Measurements from ENCODE around the gene KCNK18.

KCNK18 gene

GRCh38 chr10:117186832-117187615, 10.3 kb upstream of the KCNK18 start:
- Histone ChIP-seq H3K27ac (no peak overlapping the region), H3K4me3 (no peak overlapping the region)
- no peak for TF ChIP-seq CTCF (IDR thresholded peaks at IDR 0.05)
- DNase-seq (ENCODE audit: low spot score): no peak

- no peak overlapping the region for H3K27ac ChIP-seq
- no peak for TF ChIP-seq CTCF (IDR thresholded peaks at IDR 0.05)
- DNase-seq (ENCODE audit: low spot score): no peak
- no peak overlapping the region for H3K4me3 ChIP-seq
Measured at GRCh38 chr10:117188371-117188770, 8.9 kb upstream of the KCNK18 start.

DNA sequence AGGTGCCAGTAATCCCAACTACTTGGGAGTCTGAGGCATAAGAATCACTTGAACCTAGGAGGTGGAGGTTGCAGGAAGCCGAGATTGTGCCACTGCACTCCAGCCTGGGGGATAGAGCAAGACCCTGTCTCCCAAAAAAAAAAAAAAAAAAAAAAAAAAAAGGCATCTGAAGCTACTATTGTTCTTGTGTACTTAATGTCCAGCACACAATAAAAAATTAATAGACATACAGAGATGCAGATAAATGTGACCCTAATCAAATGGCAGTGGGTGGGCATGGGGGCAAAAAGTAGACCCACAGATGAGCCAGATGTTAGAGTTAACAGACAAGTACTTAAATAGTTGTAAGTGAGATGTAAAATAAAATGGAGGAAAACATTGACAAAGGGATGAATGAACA, 7.7 kb upstream of the KCNK18 start:
- no peak for DNase-seq (ENCODE audit: low spot score)
- no peak overlapping the region for H3K27ac ChIP-seq
- TF ChIP-seq CTCF (IDR thresholded peaks at IDR 0.05): no peak
- H3K4me3 ChIP-seq: no peak overlapping the region

GRCh38 chr10:117198088-117198487, 799 bp downstream of the KCNK18 start:
- Histone ChIP-seq H3K27ac (no peak overlapping the region), H3K4me3 (no peak overlapping the region)
- TF ChIP-seq CTCF (IDR thresholded peaks at IDR 0.05): no peak
- DNase-seq (ENCODE audit: low spot score): no peak

GRCh38 chr10:117201826-117202225, 4.5 kb downstream of the KCNK18 start:
- no peak overlapping the region for H3K4me3 ChIP-seq
- no peak for DNase-seq (ENCODE audit: low spot score)
- no peak for TF ChIP-seq CTCF (IDR thresholded peaks at IDR 0.05)
- H3K27ac ChIP-seq: no peak overlapping the region

DNA sequence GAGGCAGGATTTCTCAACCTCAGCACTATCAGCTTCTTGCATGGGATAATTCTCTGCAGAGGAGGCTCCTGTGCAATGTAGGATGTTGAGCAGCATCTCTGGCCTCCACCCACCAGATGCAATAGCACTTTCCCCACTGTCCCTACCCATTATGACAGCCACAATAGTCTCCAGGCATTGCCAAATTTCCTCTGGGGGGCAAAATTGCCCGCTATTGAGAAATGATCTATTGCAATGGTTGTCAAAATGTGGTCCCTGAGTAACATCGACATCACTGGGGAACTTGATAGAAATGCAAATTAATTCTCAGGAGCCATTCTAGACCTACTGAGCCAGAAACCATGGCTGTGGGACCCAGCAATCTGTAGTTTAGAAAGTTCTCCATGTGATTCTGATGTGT, 7.0 kb downstream of the KCNK18 start:
- no peak for DNase-seq (ENCODE audit: low spot score)
- H3K27ac ChIP-seq: no peak overlapping the region
- no peak overlapping the region for H3K4me3 ChIP-seq
- no peak for TF ChIP-seq CTCF (IDR thresholded peaks at IDR 0.05)

DNA sequence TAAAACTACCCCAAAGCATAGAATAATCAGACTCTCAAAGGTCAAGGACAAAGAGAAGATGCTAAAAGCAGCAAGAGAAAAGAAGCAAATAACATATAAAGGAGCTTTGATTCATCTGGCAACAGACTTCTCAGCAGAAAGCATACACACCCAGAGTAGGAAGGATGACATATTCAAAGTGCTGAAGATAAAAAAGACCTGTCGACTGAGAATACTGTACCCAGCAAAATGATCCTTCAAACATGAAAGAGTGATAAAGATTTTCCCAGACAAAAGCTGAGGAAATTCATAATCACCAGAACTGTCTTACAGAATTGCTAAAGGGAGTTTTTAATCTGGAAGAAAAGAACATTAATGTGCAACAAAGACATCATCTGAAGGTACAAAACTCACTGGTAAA, 14.9 kb downstream of the KCNK18 start:
- H3K27ac ChIP-seq: no peak overlapping the region
- no peak for DNase-seq (ENCODE audit: low spot score)
- TF ChIP-seq CTCF (IDR thresholded peaks at IDR 0.05): no peak

More for the DNA sequence above, 14.9 kb downstream of the KCNK18 start:
- H3K4me3 ChIP-seq: no peak overlapping the region
